ENCODE results near the gene SNAI3. TPM values are rescaled to one million over a fixed set of nuclear protein-coding genes. Genes with fewer than 3 reads are reported as not detected.

SNAI3 gene
- total and polyA plus RNA-seq, 2 of the 4 experiments (the other 2 are of a cell fraction) = 0.21 TPM; not detected in 1

DNA sequence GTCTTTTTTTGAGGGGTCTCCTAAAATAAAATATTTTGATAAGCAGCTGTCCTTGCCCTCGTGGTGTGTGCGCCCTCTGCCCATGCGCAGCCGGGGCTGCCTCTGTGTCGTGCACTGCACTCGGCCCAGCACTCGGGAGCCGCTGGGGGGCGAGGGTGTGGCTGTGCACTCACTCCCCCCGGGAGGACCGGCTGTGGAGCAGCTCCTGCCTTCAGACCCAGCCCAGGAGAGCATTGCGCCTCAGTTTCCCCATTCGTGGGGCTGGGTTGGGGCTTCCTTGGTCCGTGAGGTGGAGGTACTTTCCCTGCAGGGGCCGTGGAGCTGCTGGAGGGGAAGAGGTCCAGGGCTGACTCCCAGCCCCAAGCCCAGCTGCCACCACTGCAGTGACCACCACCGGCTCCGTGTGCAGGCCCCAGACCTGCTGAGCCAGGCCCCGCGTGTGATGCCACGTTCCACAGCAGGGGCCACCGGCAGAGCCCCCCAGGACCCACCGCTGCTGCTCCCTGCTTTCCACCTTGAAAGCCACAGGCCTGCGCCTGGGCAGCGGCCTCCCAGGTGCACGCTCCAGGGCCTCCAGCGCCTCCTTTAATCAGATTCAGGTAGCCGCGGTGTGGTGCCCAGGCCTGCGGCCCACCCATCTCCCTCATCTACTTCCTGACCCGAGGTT is 54.3 kb downstream of the SNAI3 start:
- H3K79me1 ChIP-seq (ENCODE audit: low read depth in 1 of 2, low read length in 2 of 2) = peaks cover 0 to 3% of the 10 kb centered on the region in 2 experiments; a peak in 1 of 4 replicates
- POLR2A ChIA-PET (ENCODE audit: unreplicated experiment) = no interaction called here

More for the DNA sequence above, 54.3 kb downstream of the SNAI3 start:
- H4K5ac ChIP-seq (ENCODE audit: low read depth, low read length) = no peak overlapping the region
- TF ChIP-seq BHLHE40 (IDR thresholded peaks at IDR 0.05; ENCODE audit: low read depth, low read length) = no peak
- no peak for TF ChIP-seq MXI1 (IDR thresholded peaks at IDR 0.05; ENCODE audit: borderline replicate concordance, low read depth, low read length)
- no peak for TF ChIP-seq RCOR1 (IDR thresholded peaks at IDR 0.05; ENCODE audit: insufficient replicate concordance, low read length)
- TF ChIP-seq CEBPB (IDR thresholded peaks at IDR 0.05; ENCODE audit: low read depth, low read length) = no peak
- TF ChIP-seq, protein P1, sequence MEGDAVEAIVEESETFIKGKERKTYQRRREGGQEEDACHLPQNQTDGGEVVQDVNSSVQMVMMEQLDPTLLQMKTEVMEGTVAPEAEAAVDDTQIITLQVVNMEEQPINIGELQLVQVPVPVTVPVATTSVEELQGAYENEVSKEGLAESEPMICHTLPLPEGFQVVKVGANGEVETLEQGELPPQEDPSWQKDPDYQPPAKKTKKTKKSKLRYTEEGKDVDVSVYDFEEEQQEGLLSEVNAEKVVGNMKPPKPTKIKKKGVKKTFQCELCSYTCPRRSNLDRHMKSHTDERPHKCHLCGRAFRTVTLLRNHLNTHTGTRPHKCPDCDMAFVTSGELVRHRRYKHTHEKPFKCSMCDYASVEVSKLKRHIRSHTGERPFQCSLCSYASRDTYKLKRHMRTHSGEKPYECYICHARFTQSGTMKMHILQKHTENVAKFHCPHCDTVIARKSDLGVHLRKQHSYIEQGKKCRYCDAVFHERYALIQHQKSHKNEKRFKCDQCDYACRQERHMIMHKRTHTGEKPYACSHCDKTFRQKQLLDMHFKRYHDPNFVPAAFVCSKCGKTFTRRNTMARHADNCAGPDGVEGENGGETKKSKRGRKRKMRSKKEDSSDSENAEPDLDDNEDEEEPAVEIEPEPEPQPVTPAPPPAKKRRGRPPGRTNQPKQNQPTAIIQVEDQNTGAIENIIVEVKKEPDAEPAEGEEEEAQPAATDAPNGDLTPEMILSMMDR (conservative IDR thresholded peaks at IDR 0.05; ENCODE audit: low read depth, low read length) = no peak
- TF ChIP-seq, protein P2, sequence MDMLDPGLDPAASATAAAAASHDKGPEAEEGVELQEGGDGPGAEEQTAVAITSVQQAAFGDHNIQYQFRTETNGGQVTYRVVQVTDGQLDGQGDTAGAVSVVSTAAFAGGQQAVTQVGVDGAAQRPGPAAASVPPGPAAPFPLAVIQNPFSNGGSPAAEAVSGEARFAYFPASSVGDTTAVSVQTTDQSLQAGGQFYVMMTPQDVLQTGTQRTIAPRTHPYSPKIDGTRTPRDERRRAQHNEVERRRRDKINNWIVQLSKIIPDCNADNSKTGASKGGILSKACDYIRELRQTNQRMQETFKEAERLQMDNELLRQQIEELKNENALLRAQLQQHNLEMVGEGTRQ (IDR thresholded peaks at IDR 0.05; ENCODE audit: low read depth, low read length) = no peak
- TF ChIP-seq POLR2A (IDR thresholded peaks at IDR 0.05; ENCODE audit: low read depth, low read length) = no peak
- no peak for TF ChIP-seq RAD21 (IDR thresholded peaks at IDR 0.05; ENCODE audit: low read length)
- TF ChIP-seq MAZ (IDR thresholded peaks at IDR 0.05; ENCODE audit: borderline replicate concordance, low read depth, low read length) = no peak
- TF ChIP-seq, protein P3, sequence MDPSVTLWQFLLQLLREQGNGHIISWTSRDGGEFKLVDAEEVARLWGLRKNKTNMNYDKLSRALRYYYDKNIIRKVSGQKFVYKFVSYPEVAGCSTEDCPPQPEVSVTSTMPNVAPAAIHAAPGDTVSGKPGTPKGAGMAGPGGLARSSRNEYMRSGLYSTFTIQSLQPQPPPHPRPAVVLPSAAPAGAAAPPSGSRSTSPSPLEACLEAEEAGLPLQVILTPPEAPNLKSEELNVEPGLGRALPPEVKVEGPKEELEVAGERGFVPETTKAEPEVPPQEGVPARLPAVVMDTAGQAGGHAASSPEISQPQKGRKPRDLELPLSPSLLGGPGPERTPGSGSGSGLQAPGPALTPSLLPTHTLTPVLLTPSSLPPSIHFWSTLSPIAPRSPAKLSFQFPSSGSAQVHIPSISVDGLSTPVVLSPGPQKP (IDR thresholded peaks at IDR 0.05; ENCODE audit: borderline replicate concordance, low read depth, low read length) = no peak
- no peak for TF ChIP-seq MAFK (IDR thresholded peaks at IDR 0.05; ENCODE audit: low read depth, low read length)
- TF ChIP-seq FOS (IDR thresholded peaks at IDR 0.05; ENCODE audit: low read depth, low read length) = no peak
- TF ChIP-seq CHD1 (IDR thresholded peaks at IDR 0.05; ENCODE audit: low read depth, low read length) = no peak
- TF ChIP-seq NFE2L2 (IDR thresholded peaks at IDR 0.05; ENCODE audit: low read depth, low read length) = no peak
- no peak for TF ChIP-seq SMC3 (IDR thresholded peaks at IDR 0.05; ENCODE audit: low read depth, low read length)
- no peak for TF ChIP-seq RFX5 (IDR thresholded peaks at IDR 0.05; ENCODE audit: low read depth, low read length)
- CTCF ChIA-PET = interaction anchor here (0.5 kb wide), 1 partner anchor 20 kb away, joined by 3 read pairs; no protein-coding TSS in a partner anchor
- H3K27ac ChIP-seq (ENCODE audit: insufficient read depth, low read length) = no peak overlapping the region
- H4K91ac ChIP-seq (ENCODE audit: insufficient read depth, low read depth, low read length) = no peak overlapping the region
- no peak overlapping the region for H3K18ac ChIP-seq (ENCODE audit: low read depth, low read length)
- H2AK9ac ChIP-seq (replicated peaks; ENCODE audit: low read depth, low read length, poor library complexity) = no peak overlapping the region
- H2BK120ac ChIP-seq (ENCODE audit: low read depth, low read length) = no peak overlapping the region
- ATAC-seq (ENCODE audit: low read depth) = no peak
- peaks cover 9% of the 10 kb centered on the region for H3K4me1 ChIP-seq (ENCODE audit: control insufficient read depth, insufficient read depth, low read length)
- DNase-seq = no peak
- no peak overlapping the region for H4K8ac ChIP-seq (ENCODE audit: low read depth in 2 of 2, low read length in 2 of 2)
- WGBS, 2 experiments (ENCODE audit: extremely low coverage in 2 of 2, insufficient read length in 1 of 2) = 99% methylated on average over 11 of the region's 30 CpGs; no CpG with 5 or more reads in 1 of the 2 experiments
- peaks cover under 1% of the 10 kb centered on the region; the same call in 1 of the 2 replicates for H3K9me1 ChIP-seq (ENCODE audit: insufficient read depth, low read length)
- H3K9me3 ChIP-seq (ENCODE audit: control insufficient read depth, insufficient read depth, low read length) = no peaks in the 10 kb centered on the region
- no peak overlapping the region for H2BK5ac ChIP-seq (ENCODE audit: low read depth, low read length, poor library complexity, severe bottlenecking)
- H3K27me3 ChIP-seq (ENCODE audit: control insufficient read depth, insufficient read depth, low read length) = no peaks in the 10 kb centered on the region
- H3K56ac ChIP-seq (ENCODE audit: extremely low read depth, insufficient read depth, low read length) = no peak overlapping the region
- intact Hi-C loops (cut with micrococcal nuclease) = no loop called here
- no TSS peak for BruUV-seq (replicated peaks)
- no peak overlapping the region for H2AFZ ChIP-seq (replicated peaks; ENCODE audit: low read length, poor library complexity)
- H2AK5ac ChIP-seq (ENCODE audit: low read depth, low read length) = no peak overlapping the region
- no peak overlapping the region for H2BK20ac ChIP-seq (ENCODE audit: low read depth, low read length)
- no peak overlapping the region for H3K4me3 ChIP-seq (ENCODE audit: insufficient read depth, low read depth, low read length)
- peaks cover 51% of the 10 kb centered on the region for H3K36me3 ChIP-seq (ENCODE audit: control insufficient read depth, insufficient read depth, low read length)
- peaks cover 3% of the 10 kb centered on the region; the same call in 1 of the 2 replicates for H4K20me1 ChIP-seq (ENCODE audit: insufficient read depth, low read length)
- no peak overlapping the region for H3K4me2 ChIP-seq (ENCODE audit: low read depth, low read length)
- in situ Hi-C loops (cut with MboI; ENCODE audit: low sequenced_read_pairs) = no loop called here
- H3K4ac ChIP-seq (ENCODE audit: low read depth, low read length) = no peak overlapping the region
- no peak overlapping the region for H2BK15ac ChIP-seq (ENCODE audit: low read depth, low read length)
- H3K9ac ChIP-seq (ENCODE audit: low read depth, low read length) = no peak overlapping the region
- no peak overlapping the region for H3K14ac ChIP-seq (replicated peaks; ENCODE audit: low read depth, low read length)
- no peak overlapping the region for H3K23ac ChIP-seq (ENCODE audit: low read depth, low read length)
- dilution Hi-C loops (cut with HindIII; ENCODE audit: low sequenced_read_pairs, unreplicated experiment) = no loop called here

All from IMR-90 (cell line).